A673 (cell line): ENCODE measurements around the gene STAMBP. TPM values are rescaled to one million over a fixed set of nuclear protein-coding genes. Genes with fewer than 3 reads are reported as not detected.

Experiments used
- BruUV-seq: library from RNA; stranded (reverse); fragments of 400-500 nt; replicated peaks from 2 replicates; lab custom pipeline; 2021; lab: Mats Ljungman, UMichigan
- CTCF ChIA-PET: fragments of 300-600 bp; sonication (Branson Sonifier 250); formaldehyde crosslinking; loops from one replicate; lab custom pipeline; 2022; ENCODE audit warnings: antibody characterized with exemption; lab: Charles Lee
- POLR2A ChIA-PET: fragments of 300-600 bp; sonication (Branson Sonifier 250); formaldehyde crosslinking; loops from one replicate; lab custom pipeline; 2022; ENCODE audit warnings: antibody characterized with exemption; ENCODE audit not compliant: low non-redundant PET; lab: Charles Lee
- DNase-seq: peaks from one replicate; pipeline ENCODE4 v3.0.0-alpha.2; 2015; ENCODE audit warnings: low spot score
- H3K27ac ChIP-seq: fragments of 200-600 bp; sonication (generic); 2 replicates; pipeline ENCODE4 v1.5.1; 2016; ENCODE audit warnings: mixed run types, low read depth, mild to moderate bottlenecking, mixed read lengths, antibody characterized with exemption, low read length; ENCODE audit not compliant: poor library complexity, severe bottlenecking
- H3K27me3 ChIP-seq: fragments of 200-600 bp; sonication (generic); replicated peaks from 2 replicates; pipeline ENCODE4 v1.6.1; 2017; ENCODE audit warnings: mixed run types, low read depth, mild to moderate bottlenecking, mixed read lengths, antibody characterized with exemption, low read length; ENCODE audit not compliant: insufficient read depth, poor library complexity
- H3K36me3 ChIP-seq: fragments of 200-600 bp; sonication (generic); 2 replicates; pipeline ENCODE4 v1.6.1; 2016; ENCODE audit warnings: mixed run types, mild to moderate bottlenecking, mixed read lengths, antibody characterized with exemption, low read length; ENCODE audit not compliant: insufficient read depth, poor library complexity, severe bottlenecking
- H3K4me1 ChIP-seq: fragments of 200-600 bp; sonication (generic); 2 replicates; pipeline ENCODE4 v1.6.1; 2017; ENCODE audit warnings: mixed run types, mild to moderate bottlenecking, mixed read lengths, antibody characterized with exemption, low read length; ENCODE audit not compliant: insufficient read depth, poor library complexity, severe bottlenecking
- H3K4me3 ChIP-seq: fragments of 200-600 bp; sonication (generic); 2 replicates; pipeline ENCODE4 v1.5.1; 2016; ENCODE audit warnings: low read depth, mixed run types, mild to moderate bottlenecking, mixed read lengths, low read length; ENCODE audit not compliant: poor library complexity, severe bottlenecking
- H3K9me3 ChIP-seq: fragments of 200-600 bp; sonication (generic); 2 replicates; pipeline ENCODE4 v1.6.1; 2016; ENCODE audit warnings: mixed run types, low read depth, mild to moderate bottlenecking, mixed read lengths, antibody characterized with exemption, low read length; ENCODE audit not compliant: poor library complexity, severe bottlenecking
- EZH2 ChIP-seq: fragments of 200-600 bp; sonication (generic); IDR thresholded peaks from 2 replicates; pipeline ENCODE4 v1.6.1; 2017; ENCODE audit warnings: borderline replicate concordance, low read depth, mild to moderate bottlenecking, mixed read lengths, antibody characterized with exemption, low read length; ENCODE audit not compliant: poor library complexity, severe bottlenecking
- intact Hi-C: fragments of 100-400 bp; cut with micrococcal nuclease; formaldehyde crosslinking; loops from one replicate; pipeline ENCODE4 v1.10.0; 2022; ENCODE audit not compliant: unreplicated experiment
- total RNA-seq: library from RNA; stranded (reverse); gene quantifications from 2 replicates; pipeline ENCODE4 v1.2.3, GENCODE V29; 2021
- TF ChIP-seq, protein P1 (sequence below): fragments of 300-800, 200-600 bp; sonication (generic); conservative IDR thresholded peaks from 2 replicates; pipeline ENCODE4 v1.5.1; 2017; ENCODE audit warnings: low read depth, mild to moderate bottlenecking, antibody characterized with exemption, low read length, moderate library complexity, mixed read lengths

The STAMBP gene
- total RNA-seq, 1 experiment from 2014 or later = 67.1 TPM

DNA sequence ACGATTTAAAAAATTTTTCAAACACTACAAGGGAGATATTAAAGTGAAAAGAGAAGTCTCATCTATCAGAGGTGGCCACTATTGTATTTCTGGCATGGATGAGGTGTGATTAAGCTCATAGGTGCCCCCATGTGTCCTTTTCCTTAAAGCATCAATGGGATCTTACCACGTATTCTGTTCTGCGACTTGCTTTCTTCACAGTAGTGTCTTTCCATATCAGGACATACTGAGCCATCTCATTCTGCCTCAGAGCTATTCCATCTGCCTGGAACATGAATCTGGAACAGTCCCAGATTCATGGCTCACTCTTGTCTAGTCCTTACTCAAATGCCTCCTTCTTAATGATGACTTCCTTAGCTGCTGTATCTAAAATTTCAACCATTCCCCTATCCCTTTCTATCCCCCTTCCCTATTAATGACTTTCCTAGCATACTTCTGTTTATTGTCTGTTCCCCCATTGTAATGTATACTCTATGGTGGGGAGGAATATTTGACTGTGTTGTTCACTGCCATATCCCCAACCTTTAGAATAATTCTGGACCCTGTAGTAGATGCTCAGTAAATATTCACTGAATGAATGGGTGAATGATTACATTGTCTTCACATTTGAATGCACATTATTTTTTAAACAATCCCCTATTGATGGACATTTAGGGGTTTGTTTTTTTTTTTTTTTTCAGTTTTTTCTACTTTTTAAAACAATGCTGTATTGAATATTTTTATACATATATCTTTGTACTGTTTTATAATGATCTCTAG is 11.1 kb downstream of the STAMBP start:
- Histone ChIP-seq H3K9me3 (no peaks in the 10 kb centered on the region), H3K27me3 (no peaks in the 10 kb centered on the region), H3K4me3 (no peak overlapping the region), H3K27ac (no peak overlapping the region), H3K36me3 (peaks cover 28% of the 10 kb centered on the region), H3K4me1 (no peaks in the 10 kb centered on the region)
- no TSS peak for BruUV-seq
- TF ChIP-seq, protein P1, sequence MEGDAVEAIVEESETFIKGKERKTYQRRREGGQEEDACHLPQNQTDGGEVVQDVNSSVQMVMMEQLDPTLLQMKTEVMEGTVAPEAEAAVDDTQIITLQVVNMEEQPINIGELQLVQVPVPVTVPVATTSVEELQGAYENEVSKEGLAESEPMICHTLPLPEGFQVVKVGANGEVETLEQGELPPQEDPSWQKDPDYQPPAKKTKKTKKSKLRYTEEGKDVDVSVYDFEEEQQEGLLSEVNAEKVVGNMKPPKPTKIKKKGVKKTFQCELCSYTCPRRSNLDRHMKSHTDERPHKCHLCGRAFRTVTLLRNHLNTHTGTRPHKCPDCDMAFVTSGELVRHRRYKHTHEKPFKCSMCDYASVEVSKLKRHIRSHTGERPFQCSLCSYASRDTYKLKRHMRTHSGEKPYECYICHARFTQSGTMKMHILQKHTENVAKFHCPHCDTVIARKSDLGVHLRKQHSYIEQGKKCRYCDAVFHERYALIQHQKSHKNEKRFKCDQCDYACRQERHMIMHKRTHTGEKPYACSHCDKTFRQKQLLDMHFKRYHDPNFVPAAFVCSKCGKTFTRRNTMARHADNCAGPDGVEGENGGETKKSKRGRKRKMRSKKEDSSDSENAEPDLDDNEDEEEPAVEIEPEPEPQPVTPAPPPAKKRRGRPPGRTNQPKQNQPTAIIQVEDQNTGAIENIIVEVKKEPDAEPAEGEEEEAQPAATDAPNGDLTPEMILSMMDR = no peak
- TF ChIP-seq EZH2 = no peak
- ChIA-PET CTCF (no interaction called here), POLR2A (no interaction called here)
- DNase-seq = no peak
- intact Hi-C loops = no loop called here

GRCh38 chr2:73841912-73842738 is 13.4 kb downstream of the STAMBP start:
- intact Hi-C loops = no loop called here
- CTCF ChIA-PET = no interaction called here
- no peak for TF ChIP-seq EZH2
- TF ChIP-seq, protein P1 = no peak
- no peaks in the 10 kb centered on the region for H3K4me1 ChIP-seq
- POLR2A ChIA-PET = interaction anchor here (0.7 kb wide), 2 partner anchors 14 to 159 kb away, joined by 3 read pairs; partner anchors contain the start of gene STAMBP
- H3K27ac ChIP-seq = no peak overlapping the region
- H3K36me3 ChIP-seq = peaks cover 43% of the 10 kb centered on the region
- no peaks in the 10 kb centered on the region for H3K27me3 ChIP-seq
- no TSS peak for BruUV-seq
- no peak overlapping the region for H3K4me3 ChIP-seq
- DNase-seq = no peak
- H3K9me3 ChIP-seq = no peaks in the 10 kb centered on the region

DNA sequence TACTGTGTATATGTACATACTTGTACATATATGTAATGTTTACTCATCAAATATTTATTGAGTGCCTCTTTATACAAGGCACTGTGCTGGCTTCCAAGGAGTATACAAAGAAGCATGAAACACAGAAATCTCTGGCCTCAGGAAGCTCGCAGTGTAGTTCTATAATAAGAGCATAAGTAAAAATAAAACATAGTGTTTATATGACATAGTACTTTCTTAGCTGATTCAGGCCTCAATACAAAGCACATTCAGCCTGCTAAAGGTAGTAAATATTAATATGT is 13.9 kb downstream of the STAMBP start:
- no peak overlapping the region for H3K4me3 ChIP-seq
- no peak for TF ChIP-seq EZH2
- TF ChIP-seq, protein P1 = no peak
- H3K27ac ChIP-seq = no peak overlapping the region
- BruUV-seq = no TSS peak
- H3K4me1 ChIP-seq = no peaks in the 10 kb centered on the region
- POLR2A ChIA-PET = no interaction called here
- peaks cover 48% of the 10 kb centered on the region for H3K36me3 ChIP-seq
- intact Hi-C loops = no loop called here
- CTCF ChIA-PET = no interaction called here
- no peaks in the 10 kb centered on the region for H3K9me3 ChIP-seq
- no peak for DNase-seq
- no peaks in the 10 kb centered on the region for H3K27me3 ChIP-seq
